HG02571 (cell line): ENCODE data around the gene FIGNL2.
"Not testable (repeated sequence)": the region's sequence is repeated elsewhere in the genome, so short reads cannot be mapped to it uniquely, and the experiment has no call there.

ENCODE experiments used
- ATAC-seq: cut with Tn5 transposase; IDR thresholded peaks from one replicate; pipeline ENCODE4 v1.9.1; 2021; ENCODE audit warnings: mild to moderate bottlenecking, moderate library complexity; ENCODE audit not compliant: unreplicated experiment

FIGNL2 gene, protein sequence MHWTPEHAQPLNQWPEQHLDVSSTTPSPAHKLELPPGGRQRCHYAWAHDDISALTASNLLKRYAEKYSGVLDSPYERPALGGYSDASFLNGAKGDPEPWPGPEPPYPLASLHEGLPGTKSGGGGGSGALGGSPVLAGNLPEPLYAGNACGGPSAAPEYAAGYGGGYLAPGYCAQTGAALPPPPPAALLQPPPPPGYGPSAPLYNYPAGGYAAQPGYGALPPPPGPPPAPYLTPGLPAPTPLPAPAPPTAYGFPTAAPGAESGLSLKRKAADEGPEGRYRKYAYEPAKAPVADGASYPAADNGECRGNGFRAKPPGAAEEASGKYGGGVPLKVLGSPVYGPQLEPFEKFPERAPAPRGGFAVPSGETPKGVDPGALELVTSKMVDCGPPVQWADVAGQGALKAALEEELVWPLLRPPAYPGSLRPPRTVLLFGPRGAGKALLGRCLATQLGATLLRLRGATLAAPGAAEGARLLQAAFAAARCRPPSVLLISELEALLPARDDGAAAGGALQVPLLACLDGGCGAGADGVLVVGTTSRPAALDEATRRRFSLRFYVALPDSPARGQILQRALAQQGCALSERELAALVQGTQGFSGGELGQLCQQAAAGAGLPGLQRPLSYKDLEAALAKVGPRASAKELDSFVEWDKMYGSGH

DNA sequence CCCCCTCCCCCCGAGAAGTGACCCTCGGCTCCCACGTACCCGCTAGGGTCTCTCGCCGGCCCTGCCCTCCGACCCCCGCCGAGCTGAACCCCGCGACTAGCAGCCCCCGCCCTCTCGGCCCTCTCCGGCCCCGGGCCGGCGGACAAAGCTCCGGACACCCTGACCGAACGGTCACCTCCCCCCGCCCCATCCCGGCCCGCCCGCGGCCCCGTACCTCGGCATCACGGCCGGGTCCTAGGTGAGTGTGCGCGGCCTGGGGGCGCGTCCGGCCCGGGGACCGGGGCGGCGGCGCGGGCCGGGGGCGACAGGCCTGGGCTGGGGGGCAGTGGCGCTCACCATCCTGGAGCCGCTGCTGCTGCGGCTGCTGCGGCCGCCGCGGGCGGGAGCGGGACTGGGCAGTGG is at the start of gene FIGNL2:
FIGNL2 (minus strand) TSS at position 393 of the 402 bp plus-strand sequence. CDS start 26,305 bp downstream, outside the sequence.
- ATAC-seq: no peak

DNA sequence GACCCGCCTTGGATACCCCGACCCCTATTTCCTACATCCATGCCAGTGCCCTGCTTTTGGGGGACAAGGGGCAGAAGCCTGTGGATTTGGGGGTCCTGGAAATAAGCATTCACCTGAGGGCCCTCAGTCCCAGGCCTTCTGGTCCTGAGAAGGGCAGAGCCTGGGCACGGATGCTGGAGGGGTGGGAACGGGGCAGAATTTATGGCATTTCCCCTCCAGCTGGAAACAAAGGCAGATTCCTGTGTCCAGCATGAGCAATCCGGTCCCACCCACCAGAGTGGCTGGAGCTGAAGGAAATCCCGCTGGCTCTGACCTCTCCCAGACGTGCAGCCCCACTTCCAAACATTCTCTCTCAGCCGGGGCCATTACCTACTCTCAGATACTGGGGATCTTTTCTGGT is 48.7 kb upstream of the FIGNL2 start:
- ATAC-seq: no peak

DNA sequence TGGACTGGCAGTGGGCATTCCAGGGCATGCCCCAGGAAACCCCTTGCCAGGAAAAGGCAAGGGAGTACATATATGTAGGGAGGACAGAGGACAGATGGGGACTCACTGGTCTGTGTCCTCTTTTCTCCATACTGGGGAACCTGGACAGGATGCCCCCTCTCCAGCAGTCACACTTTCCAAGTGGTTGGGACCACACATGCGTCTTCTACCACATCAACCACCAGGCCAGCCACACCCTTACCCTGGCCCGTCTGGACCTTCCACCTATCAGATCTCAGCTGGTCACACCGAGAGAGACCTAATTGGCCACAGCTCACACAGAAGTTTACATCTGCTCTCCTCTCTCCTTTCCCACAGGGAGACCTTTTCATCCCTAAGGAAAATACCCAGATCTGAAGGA is 47.7 kb upstream of the FIGNL2 start:
- ATAC-seq: no peak

DNA sequence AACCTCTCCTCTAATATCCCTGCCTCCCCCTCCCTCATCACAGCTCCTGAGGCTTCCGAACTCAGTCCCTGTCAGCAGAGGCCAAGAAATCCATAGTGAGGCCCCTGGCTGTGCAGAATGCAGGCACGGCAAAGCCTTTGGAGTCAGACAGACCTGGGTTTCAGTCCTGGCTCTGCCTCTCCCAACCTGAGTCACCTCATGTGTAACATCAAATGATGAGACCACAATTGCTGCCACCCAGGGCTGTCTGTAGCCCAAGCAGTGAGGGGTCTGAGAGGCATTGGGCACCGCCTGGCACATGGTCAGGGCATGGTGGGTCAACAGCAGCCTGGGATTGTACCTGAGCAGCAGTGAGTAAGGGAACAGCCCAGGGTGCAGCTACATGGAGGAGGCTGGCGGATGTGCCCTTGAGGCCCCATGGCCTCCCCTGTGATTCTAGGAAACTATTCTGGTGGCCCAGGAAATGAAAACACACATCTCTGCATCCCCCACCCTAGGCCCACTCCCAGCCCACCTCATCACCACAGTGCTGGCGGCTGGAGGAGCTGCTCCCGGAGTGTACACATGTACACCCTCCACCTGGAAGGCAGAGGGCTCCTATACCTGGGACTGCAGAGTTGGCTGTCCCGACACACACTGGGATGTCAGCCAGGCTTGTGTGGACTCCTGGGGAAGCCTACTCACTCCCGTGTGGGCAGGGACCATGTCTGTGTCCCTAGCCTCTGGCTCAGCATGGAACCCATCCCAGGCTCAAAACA is 47.0 kb upstream of the FIGNL2 start:
- ATAC-seq: no peak

DNA sequence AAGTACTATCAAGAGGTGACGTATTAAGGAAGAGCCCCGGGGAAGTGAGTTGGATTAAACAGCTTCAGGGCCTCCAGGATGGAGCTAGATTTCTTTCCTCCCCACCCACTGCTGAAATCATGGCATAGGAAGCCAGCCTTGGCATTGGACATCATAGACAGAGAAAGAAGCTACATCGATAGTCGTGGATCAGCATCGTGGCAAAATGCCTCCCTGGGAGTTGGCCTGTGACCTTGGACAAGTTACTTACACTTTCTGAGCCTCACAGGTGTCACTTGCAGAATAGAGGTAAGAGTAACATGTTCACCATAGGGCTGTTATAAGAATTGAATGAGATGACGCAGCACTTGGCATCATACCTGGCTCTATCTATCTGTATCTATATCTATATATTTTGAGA is 45.3 kb upstream of the FIGNL2 start:
- no peak for ATAC-seq

DNA sequence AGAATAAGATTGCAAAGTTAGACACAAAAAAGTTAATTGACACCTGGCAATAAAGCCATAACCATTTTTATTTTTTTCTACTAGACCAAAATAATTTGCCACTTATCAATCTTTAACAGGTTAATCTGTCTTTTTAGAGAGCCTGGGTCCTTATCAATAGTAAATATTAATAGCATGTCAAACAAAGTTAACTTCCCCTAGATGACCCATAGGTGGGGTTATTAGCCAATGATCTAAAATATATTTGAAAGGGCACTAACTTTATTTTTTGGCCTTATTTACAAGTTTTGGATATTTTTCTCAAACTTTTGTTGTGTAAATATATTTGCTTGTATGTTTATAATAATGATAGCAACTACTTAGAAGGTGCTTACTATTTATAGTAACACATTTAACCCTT is 43.3 kb upstream of the FIGNL2 start:
- no peak for ATAC-seq

DNA sequence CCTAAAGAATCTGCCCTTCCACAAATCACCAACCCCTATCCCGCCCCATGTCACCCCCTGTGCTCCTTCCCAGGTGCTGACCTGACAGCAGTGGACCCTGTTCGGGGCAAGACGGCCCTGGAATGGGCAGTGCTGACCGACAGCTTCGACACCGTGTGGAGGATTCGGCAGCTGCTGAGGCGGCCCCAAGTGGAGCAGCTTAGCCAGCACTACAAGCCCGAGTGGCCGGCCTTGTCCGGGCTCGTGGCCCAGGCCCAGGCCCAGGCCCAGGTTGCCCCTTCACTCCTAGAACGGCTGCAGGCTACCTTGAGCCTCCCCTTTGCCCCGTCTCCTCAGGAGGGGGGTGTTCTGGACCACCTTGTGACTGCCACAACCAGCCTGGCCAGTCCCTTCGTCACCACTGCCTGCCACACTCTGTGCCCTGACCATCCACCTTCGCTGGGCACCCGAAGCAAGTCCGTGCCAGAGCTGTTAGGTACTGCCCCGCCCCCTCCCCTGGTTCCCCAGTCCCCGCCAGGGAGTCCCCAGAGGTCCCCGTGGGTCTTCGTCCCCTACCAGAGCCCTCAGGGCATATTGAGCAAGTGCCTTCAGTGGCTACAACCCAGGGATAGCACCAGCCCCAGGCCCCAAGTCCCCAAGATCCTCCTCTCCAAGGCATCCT is 42.1 kb upstream of the FIGNL2 start:
- ATAC-seq: no peak

DNA sequence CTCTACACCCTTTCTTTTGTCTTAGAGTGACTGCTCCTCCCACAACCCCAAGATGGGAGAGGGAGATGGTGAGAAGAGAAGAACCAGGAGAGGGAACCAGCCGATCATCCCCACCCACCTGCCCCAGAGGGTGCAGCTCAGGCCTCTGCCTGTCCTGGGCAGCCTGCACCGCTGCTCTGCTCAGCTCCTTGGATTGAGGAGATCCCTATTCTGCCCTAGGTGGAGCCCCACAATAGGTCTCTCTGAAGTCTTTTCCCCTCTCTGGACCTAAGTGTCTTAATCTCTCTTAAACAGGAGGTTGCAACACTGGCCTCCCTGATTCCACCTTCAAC is 41.6 kb upstream of the FIGNL2 start:
- no peak for ATAC-seq

DNA sequence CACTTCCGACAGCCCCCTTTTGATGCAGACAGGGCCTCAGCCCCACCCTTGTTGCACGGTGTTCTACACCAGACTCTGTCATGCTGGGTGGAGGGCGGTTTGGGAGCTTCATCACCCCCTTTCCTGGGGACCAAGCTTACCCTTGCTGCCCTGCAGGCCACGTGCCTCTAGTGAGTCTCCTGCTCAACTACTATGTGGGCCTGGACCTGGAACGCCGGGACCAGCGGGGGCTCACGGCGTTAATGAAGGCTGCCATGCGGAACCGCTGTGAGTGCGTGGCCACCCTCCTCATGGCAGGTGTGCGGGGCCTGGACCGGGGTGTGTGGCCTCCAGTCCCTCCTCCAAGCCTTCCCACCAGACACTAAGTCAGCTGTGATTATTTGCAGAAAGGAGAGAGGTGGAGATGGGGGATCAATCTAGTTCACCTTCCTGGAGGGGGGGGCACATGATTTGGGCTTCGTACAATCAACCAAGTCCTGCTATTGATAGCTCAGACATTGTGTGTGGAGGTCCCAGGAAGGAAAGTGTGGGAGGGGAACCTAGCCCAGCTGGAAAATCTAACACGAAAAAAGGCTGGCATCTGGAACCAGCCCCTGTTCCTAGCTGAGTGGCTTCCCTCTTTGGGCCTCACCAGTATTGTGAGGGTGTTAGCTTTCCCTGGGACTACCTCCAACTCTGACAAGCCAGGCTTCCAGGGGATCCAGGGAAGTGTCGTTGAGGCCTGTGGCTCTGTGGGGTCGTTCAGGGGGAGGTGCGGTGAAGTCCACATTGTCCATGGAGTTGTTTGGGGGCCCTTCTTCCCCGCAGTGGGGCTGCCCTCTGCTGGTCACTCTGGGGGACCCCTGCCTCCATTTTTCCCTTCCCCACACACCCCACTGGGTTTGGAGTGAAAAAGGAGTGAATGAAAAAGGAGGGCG is 41.0 kb upstream of the FIGNL2 start:
- no peak for ATAC-seq

DNA sequence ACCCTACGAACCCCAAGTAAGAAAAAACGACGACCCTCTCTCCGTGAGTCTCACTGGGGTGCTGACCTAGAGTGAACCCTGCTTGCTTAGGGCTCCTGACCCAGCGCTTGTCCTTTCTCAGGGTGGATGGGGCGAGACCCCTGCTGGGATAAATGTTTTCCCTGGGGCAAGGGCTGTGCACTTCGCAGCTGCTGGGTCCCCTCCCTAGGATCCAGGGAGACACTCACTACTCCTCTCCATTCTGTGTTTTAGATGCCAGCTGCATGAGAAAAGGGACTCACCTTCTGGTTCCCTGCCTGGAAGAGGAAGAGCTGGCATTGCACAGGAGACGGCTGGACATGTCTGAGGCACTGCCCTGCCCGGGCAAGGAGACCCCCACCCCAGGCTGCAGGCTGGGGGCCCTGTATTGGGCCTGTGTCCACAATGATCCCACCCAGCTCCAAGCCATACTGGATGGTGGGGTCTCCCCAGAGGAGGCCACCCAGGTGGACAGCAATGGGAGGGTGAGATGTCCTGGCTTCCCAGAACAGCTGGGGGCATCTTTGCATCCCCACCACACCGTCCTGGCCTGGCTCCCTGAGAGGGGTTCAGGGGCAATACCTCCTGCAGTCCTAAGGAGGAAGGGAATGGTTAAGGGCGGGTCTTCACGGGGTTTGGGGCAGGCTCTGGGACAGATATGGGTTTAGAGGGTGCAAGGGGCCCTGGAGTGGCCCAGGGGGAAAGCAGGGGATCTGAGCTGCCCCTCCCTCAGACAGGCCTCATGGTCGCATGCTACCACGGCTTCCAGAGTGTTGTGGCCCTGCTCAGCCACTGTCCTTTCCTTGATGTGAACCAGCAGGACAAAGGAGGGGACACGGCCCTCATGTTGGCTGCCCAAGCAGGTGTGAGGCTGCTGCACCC is 40.0 kb upstream of the FIGNL2 start:
- no peak for ATAC-seq

DNA sequence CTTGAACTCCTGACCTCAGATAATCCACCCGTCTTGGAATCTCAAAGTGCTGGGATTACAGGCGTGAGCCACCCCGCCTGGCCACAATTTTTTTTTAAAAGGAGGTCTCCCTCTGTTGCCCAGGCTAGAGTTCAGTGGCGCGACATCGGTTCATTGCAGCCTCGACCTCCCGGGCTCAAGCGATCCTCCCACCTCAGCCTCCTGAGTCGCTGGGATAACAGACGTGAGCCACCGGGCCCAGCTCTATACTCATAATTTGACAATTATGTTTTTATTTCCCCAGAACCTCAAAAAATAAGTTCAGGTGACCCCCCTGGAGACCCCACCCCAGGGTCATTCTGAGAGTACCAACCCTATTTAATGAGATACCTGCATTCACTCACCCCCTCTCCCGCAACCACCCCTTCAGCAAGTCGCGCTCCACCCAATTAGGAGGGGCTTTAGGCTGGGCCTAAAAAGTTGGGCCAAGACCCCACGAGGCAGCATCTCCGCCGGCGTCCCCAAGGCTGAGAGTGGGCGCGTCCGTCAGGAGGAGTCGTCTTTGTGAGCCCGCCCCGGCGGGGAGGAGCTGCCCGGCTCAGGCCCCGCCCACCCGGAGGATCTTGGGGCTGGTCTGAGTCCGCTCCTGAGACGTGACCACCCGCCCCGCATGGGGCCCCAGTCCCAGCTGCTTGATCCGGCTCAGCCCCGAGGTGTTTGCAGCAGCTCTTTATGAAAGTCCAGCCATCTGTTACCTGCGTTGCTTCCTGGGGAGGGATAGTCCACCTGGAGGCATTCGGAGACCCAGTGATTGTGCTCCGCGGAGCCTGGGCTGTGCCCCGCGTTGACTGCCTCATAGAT is 39.2 kb upstream of the FIGNL2 start, which contains the start of gene ANKRD33:
ANKRD33 (plus strand) TSS at position 628 of the 840 bp plus-strand sequence; CDS start at position 712, 84 bp downstream.
- no peak for ATAC-seq

DNA sequence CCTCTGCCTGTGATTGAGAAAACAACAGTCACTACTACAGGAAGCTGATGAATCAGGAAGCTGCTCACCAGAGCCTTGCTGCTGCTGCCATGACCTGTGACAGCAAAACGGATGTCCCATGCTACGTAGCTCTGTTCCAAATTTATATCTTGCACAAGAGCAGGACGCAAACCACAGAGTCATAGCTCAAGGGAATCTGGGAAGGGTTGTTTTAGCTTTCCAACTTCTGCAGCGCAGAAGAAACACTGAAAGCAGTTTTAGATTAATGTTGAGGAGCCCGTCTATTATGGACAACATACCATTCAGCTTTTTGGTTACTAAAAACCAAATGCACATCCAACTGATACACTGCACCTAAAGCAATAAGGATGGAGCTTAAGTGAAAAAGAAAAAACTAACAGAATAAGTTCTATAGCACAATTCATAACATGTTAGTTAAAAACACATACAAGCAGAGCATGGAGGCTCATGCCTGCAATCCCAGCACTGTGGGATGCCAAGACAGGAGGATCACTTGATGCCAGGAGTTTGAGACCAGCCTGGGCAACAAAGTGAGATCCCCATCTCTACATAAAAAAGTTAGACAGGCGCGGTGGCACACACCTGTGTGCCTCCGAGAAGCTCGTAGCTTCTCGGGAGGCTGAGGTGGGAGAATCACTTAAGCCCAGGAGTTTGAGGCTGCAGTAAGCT is 37.6 kb upstream of the FIGNL2 start:
- no peak for ATAC-seq

DNA sequence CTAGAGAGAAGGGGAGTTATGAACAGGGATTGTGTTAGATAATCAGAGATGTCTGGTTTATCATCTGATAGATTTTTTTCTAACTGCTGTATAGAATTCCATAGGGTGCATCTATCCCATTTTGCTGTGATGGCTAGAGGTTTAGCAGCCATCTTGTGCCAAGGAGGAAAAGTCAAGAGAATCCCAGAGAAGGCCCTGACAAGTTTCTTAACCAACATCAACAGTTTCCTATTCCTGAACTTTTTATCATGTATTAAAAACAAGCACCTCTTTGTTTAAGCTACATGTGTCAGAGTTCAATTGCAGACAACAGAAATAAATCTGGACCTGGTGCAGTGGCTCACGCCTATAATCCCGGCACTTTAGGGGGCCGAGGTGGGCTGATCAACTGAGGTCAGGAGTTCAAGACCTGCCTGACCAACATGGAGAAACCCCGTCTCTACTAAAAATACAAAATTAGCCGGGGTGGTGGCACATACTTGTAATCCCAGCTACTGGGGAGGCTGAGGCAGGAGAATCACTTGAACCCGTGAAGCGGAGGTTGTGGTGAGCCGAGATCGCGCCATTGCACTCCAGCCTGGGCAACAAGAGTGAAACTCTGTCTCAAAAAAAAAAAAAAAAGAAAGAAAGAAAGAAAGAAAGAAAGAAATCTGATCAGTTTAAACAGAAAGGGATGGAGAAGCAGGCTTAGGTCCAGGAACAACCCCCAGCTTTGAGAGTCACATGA is 36.9 kb upstream of the FIGNL2 start:
- not testable (repeated sequence) for ATAC-seq

DNA sequence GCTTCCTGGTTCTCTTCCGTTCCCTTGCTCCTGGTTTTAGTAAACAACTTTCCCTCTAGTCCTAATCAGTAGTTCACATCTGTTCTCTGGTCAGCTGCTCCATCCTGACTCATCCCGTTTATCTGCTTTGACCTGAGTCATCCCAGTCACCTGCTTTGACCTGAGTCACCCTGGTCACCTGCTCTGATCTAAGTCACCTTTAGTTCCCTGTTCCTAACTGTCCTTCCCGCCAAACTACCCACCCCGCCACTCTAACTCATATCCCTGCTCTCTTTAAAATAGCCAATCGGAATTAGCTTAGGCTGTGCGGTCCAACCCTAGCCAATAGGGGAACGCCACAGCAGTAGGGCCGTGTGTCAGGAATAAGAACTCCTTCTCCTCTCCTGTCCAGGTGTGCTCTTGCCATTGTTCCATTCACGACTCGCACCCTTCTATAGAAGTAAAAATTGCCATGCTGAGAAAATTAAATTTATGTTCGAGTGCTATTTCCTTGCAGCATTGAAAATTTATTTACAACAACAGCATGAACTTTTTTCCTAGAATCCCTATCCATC is 36.2 kb upstream of the FIGNL2 start:
- ATAC-seq: no peak

DNA sequence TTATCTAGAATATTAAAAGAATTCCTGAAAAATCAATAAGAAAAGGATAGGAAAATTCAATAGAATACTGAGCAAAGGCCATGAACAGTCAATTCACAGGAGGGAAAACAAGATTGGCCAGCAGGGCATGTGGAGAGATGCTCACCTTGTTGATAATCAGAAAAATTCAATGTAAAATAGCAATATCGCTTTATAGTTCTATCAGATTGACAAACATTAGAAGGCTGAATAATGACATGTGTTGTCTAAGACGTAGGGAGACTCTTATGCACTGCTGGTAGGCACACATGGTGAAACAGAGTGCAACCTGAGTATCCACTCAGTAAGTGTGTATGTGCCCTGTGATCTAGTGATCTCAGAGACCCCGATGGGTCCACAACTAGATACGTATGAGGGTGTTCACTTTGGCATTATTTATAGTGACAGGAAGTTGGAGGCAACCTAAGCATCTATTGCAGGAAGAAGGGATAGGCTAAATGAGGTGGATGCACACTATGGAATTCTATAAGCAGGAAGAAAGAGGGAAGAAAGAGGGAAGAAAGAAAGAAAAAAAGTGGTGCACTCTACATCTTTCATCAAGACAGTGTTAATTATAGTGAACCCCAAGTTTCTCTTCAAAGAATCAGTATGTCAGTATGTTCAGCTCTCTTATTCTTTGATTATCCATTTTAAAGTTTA is 35.6 kb upstream of the FIGNL2 start:
- no peak for ATAC-seq

DNA sequence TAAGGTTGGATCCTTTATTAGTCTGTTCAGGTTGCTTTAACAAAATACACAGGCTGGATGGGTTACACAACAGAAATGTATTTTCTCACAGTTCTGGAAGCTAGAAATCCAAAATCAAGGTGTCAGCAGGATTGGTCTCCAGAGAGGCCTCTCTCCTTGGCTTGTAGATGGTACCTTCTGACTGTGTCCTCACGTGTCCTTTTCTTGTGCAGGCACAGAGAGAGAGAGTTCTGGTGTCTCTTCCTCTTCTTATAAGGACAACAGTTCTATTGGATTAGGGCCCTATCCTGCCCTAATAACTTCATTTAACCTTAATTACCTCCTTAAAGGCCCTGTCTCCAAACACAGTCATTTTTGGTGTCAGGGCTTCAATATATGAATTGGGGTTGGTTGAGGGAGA is 34.8 kb upstream of the FIGNL2 start:
- no peak for ATAC-seq
